Neural cell (in vitro differentiated cells): ENCODE measurements around the gene NR1H4. TPM values are rescaled to one million over a fixed set of nuclear protein-coding genes. Genes with fewer than 3 reads are reported as not detected.

Source experiments
- H2AFZ ChIP-seq: fragments of 200-600, 300-800 bp; sonication (generic), shearing (Covaris generic); 2 replicates; pipeline ENCODE4 v1.6.0; 2014; ENCODE audit warnings: low read depth, mild to moderate bottlenecking, antibody characterized with exemption, low read length, moderate library complexity
- H3F3A ChIP-seq: fragments of 200-600 bp; shearing (Covaris generic); 2 replicates; pipeline ENCODE4 v1.6.1; 2016; ENCODE audit warnings: mild to moderate bottlenecking, moderate library complexity, mixed read lengths, antibody characterized with exemption, low read length; ENCODE audit not compliant: insufficient read depth, poor library complexity, severe bottlenecking
- H3K27ac ChIP-seq: fragments of 200-600, 300-800 bp; sonication (generic), shearing (Covaris generic); 2 replicates; pipeline ENCODE4 v1.5.1; 2014; ENCODE audit warnings: mild to moderate bottlenecking, low read length, moderate library complexity
- H3K27me3 ChIP-seq: fragments of 300-800, 200-600 bp; sonication (generic), shearing (Covaris generic); 2 replicates; pipeline ENCODE4 v1.6.0; 2014; ENCODE audit warnings: mild to moderate bottlenecking, low read depth, low read length, moderate library complexity; ENCODE audit not compliant: insufficient read depth
- H3K36me3 ChIP-seq: fragments of 300-800, 200-600 bp; sonication (generic), shearing (Covaris generic); 2 replicates; pipeline ENCODE4 v1.5.1; 2014; ENCODE audit warnings: mild to moderate bottlenecking, antibody characterized with exemption, low read length, moderate library complexity; ENCODE audit not compliant: insufficient read depth
- H3K4me2 ChIP-seq: fragments of 300-800, 200-600 bp; sonication (generic), shearing (Covaris generic); 2 replicates; pipeline ENCODE4 v1.6.0; 2014; ENCODE audit warnings: mild to moderate bottlenecking, low read length
- H3K4me3 ChIP-seq: fragments of 300-800, 200-600 bp; sonication (generic), shearing (Covaris generic); 2 replicates; pipeline ENCODE4 v1.5.1; 2014; ENCODE audit warnings: mild to moderate bottlenecking, low read length, moderate library complexity
- H3K79me2 ChIP-seq: fragments of 200-600 bp; shearing (Covaris generic); replicated peaks from 2 replicates; pipeline ENCODE4 v1.6.0; 2014; ENCODE audit warnings: mild to moderate bottlenecking, low read length, moderate library complexity; ENCODE audit not compliant: insufficient read depth
- H3K9ac ChIP-seq: fragments of 300-800, 200-600 bp; sonication (generic), shearing (Covaris generic); 2 replicates; pipeline ENCODE4 v1.6.1; 2016; ENCODE audit warnings: mild to moderate bottlenecking, low read length, mixed read lengths
- H3K9me2 ChIP-seq: fragments of 200-600 bp; shearing (Covaris generic); 2 replicates; pipeline ENCODE4 v1.6.1; 2016; ENCODE audit warnings: mild to moderate bottlenecking, low read length, mixed read lengths; ENCODE audit not compliant: insufficient read depth
- H3K9me3 ChIP-seq: fragments of 200-600, 300-800 bp; sonication (generic), shearing (Covaris generic); 2 replicates; pipeline ENCODE4 v1.6.1; 2016; ENCODE audit warnings: mild to moderate bottlenecking, mixed run types, low read length, moderate library complexity, mixed read lengths
- H4K20me1 ChIP-seq: fragments of 200-600 bp; shearing (Covaris generic); 2 replicates; pipeline ENCODE4 v1.6.1; 2016; ENCODE audit warnings: mild to moderate bottlenecking, mixed run types; ENCODE audit not compliant: insufficient read depth
- CTCF ChIP-seq: fragments of 450-650 bp; IDR thresholded peaks from 2 replicates; pipeline ENCODE4 v1.5.1; 2014; ENCODE audit warnings: antibody characterized with exemption, mild to moderate bottlenecking, moderate library complexity; ENCODE audit not compliant: poor library complexity, severe bottlenecking
- EP300 ChIP-seq: fragments of 450-650 bp; conservative IDR thresholded peaks from 2 replicates; pipeline ENCODE4 v1.6.1; 2014; ENCODE audit warnings: antibody characterized with exemption, mild to moderate bottlenecking, moderate library complexity; ENCODE audit not compliant: poor library complexity, severe bottlenecking
- EZH2 ChIP-seq: fragments of 200-600, 300-800 bp; shearing (Covaris generic), sonication (generic); IDR thresholded peaks from 2 replicates; pipeline ENCODE4 v1.6.1; 2014; ENCODE audit warnings: antibody characterized with exemption, low read length, borderline replicate concordance, mild to moderate bottlenecking; ENCODE audit not compliant: insufficient read depth, poor library complexity, severe bottlenecking
- MXI1 ChIP-seq: fragments of 450-650 bp; conservative IDR thresholded peaks from 2 replicates; pipeline ENCODE4 v1.6.1; 2014; ENCODE audit warnings: antibody characterized with exemption, mild to moderate bottlenecking; ENCODE audit not compliant: poor library complexity, severe bottlenecking
- POLR2AphosphoS5 ChIP-seq: IDR thresholded peaks from 2 replicates; pipeline ENCODE4 v1.6.1; 2012
- RAD21 ChIP-seq: fragments of 450-650 bp; conservative IDR thresholded peaks from 2 replicates; pipeline ENCODE4 v1.6.1; 2014; ENCODE audit warnings: antibody characterized with exemption, mild to moderate bottlenecking, moderate library complexity
- SMC3 ChIP-seq: fragments of 450-650 bp; conservative IDR thresholded peaks from 2 replicates; pipeline ENCODE4 v1.6.1; 2014; ENCODE audit warnings: antibody characterized with exemption, mild to moderate bottlenecking, moderate library complexity; ENCODE audit not compliant: poor library complexity
- TAF1 ChIP-seq: IDR thresholded peaks from 2 replicates; pipeline ENCODE4 v1.6.1; 2012; ENCODE audit warnings: low read depth
- polyA plus RNA-seq: library from polyadenylated mRNA; depleted of rRNA; stranded (reverse); fragments of >200 nt; gene quantifications from 2 replicates; pipeline ENCODE4 v1.2.3, GENCODE V29; 2014
- TF ChIP-seq, protein P1 (sequence below): IDR thresholded peaks from 2 replicates; pipeline ENCODE4 v1.6.1; 2012; ENCODE audit warnings: borderline replicate concordance

Gene NR1H4
- polyA plus RNA-seq, 1 donor from 2014 or later = not detected

- Histone ChIP-seq H3K9me2 (no peaks in the 10 kb centered on the region), H3K4me2 (no peak overlapping the region), H4K20me1 (no peaks in the 10 kb centered on the region), H3K9ac (no peak overlapping the region), H3K36me3 (no peaks in the 10 kb centered on the region), H3F3A (no peaks in the 10 kb centered on the region), H3K27me3 (no peaks in the 10 kb centered on the region), H3K9me3 (no peaks in the 10 kb centered on the region), H3K27ac (no peak overlapping the region), H2AFZ (no peak overlapping the region), H3K79me2 (no peaks in the 10 kb centered on the region), H3K4me3 (no peak overlapping the region)
- TF ChIP-seq CTCF = no peak
- no peak for TF ChIP-seq EP300
- no peak for TF ChIP-seq SMC3
- TF ChIP-seq, protein P1, sequence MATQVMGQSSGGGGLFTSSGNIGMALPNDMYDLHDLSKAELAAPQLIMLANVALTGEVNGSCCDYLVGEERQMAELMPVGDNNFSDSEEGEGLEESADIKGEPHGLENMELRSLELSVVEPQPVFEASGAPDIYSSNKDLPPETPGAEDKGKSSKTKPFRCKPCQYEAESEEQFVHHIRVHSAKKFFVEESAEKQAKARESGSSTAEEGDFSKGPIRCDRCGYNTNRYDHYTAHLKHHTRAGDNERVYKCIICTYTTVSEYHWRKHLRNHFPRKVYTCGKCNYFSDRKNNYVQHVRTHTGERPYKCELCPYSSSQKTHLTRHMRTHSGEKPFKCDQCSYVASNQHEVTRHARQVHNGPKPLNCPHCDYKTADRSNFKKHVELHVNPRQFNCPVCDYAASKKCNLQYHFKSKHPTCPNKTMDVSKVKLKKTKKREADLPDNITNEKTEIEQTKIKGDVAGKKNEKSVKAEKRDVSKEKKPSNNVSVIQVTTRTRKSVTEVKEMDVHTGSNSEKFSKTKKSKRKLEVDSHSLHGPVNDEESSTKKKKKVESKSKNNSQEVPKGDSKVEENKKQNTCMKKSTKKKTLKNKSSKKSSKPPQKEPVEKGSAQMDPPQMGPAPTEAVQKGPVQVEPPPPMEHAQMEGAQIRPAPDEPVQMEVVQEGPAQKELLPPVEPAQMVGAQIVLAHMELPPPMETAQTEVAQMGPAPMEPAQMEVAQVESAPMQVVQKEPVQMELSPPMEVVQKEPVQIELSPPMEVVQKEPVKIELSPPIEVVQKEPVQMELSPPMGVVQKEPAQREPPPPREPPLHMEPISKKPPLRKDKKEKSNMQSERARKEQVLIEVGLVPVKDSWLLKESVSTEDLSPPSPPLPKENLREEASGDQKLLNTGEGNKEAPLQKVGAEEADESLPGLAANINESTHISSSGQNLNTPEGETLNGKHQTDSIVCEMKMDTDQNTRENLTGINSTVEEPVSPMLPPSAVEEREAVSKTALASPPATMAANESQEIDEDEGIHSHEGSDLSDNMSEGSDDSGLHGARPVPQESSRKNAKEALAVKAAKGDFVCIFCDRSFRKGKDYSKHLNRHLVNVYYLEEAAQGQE = no peak
- no peak for TF ChIP-seq TAF1
- no peak for TF ChIP-seq EZH2
- no peak for TF ChIP-seq RAD21
- TF ChIP-seq POLR2AphosphoS5 = no peak
- TF ChIP-seq MXI1 = no peak
These were observed 39.5 kb upstream of the NR1H4 start for GRCh38 chr12:100434177-100434576.

GRCh38 chr12:100435957-100436356, 37.7 kb upstream of the NR1H4 start:
- TF ChIP-seq POLR2AphosphoS5 = no peak
- TF ChIP-seq, protein P1 = no peak
- TF ChIP-seq EP300 = no peak
- no peak for TF ChIP-seq CTCF
- TF ChIP-seq MXI1 = no peak
- no peak for TF ChIP-seq RAD21
- TF ChIP-seq SMC3 = no peak
- H3F3A ChIP-seq = no peaks in the 10 kb centered on the region
- H3K9me2 ChIP-seq = no peaks in the 10 kb centered on the region
- H3K36me3 ChIP-seq = no peaks in the 10 kb centered on the region
- H3K27me3 ChIP-seq = no peaks in the 10 kb centered on the region
- H4K20me1 ChIP-seq = no peaks in the 10 kb centered on the region
- no peaks in the 10 kb centered on the region for H3K9me3 ChIP-seq
- no peak overlapping the region for H3K9ac ChIP-seq
- H3K79me2 ChIP-seq = no peaks in the 10 kb centered on the region
- H3K4me3 ChIP-seq = no peak overlapping the region
- no peak overlapping the region for H2AFZ ChIP-seq
- no peak overlapping the region for H3K4me2 ChIP-seq
- no peak overlapping the region for H3K27ac ChIP-seq
